Ovary (tissue), 3 donors: ENCODE measurements around the gene MCAT.

Source experiments
- POLR2A ChIP-seq: fragments of 450-650 bp; IDR thresholded peaks from one replicate; pipeline ENCODE4 v1.6.1; 2017; ENCODE audit warnings: antibody characterized with exemption, mild to moderate bottlenecking, moderate library complexity
- TF ChIP-seq, protein P1 (sequence below), 3 donors: fragments of 450-650 bp in 2 of 3; fragments of 200-600 bp in 1 of 3; IDR thresholded peaks; one replicate each; pipeline versions ENCODE4 v1.5.1 to v1.8.0; 2016 to 2022; ENCODE audit warnings: antibody characterized with exemption in 3 of 3, mild to moderate bottlenecking in 1 of 3
- donor health status: DM: no; HTN: no; CAD: no.

DNA sequence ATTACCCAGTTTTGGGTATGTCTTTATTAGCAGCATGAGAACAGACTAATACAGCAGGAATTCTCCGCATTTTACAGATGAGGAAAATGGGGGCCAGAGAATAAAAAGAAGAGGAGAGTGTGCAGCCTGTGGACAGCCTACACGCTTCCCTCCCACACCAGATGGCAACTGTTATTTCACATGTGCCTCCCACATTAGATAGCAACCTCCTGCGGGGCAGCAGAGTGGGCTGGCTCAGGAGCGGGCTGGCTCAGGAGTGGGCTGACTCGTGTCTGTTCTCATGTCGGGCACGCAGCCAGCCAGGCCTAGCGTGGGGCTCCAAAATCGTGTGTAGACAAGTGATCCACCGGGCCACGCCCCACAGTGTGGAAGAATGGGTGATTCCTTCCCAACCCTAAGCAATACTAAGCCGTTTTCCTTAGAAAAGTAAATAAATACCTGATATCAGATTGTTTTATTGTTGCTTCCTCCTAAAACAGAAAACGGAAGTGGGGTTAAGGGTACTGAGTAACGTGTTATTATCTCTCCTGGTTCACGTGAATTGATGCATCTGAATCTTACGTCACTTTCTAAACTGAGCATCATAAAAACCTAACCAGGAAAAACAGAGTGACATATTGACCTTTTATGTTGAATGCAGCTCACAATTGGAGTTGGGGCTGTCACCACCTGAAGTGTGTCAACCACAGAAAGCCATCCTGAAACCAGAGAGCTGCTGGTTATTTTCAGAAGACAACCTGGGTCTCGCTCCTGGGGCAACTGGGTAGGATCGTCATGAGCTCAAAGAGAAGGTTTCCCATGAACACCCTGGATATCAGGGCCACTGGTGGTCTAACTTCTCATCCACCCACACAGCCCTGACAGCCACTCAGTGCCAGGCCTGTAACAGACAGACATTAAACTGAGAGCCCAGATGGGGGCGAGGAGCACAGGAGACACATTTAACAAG, 57.3 kb downstream of the MCAT start:
- TF ChIP-seq, protein P1, sequence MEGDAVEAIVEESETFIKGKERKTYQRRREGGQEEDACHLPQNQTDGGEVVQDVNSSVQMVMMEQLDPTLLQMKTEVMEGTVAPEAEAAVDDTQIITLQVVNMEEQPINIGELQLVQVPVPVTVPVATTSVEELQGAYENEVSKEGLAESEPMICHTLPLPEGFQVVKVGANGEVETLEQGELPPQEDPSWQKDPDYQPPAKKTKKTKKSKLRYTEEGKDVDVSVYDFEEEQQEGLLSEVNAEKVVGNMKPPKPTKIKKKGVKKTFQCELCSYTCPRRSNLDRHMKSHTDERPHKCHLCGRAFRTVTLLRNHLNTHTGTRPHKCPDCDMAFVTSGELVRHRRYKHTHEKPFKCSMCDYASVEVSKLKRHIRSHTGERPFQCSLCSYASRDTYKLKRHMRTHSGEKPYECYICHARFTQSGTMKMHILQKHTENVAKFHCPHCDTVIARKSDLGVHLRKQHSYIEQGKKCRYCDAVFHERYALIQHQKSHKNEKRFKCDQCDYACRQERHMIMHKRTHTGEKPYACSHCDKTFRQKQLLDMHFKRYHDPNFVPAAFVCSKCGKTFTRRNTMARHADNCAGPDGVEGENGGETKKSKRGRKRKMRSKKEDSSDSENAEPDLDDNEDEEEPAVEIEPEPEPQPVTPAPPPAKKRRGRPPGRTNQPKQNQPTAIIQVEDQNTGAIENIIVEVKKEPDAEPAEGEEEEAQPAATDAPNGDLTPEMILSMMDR (IDR thresholded peaks at IDR 0.05) = no peak
- TF ChIP-seq POLR2A = no peak
